GM18526 (cell line): ENCODE measurements around the gene SCN3A.

ENCODE experiments used
- POLR2A ChIP-seq: IDR thresholded peaks from 3 replicates; pipeline ENCODE4 v1.6.1; 2011; ENCODE audit not compliant: insufficient read length; ENCODE audit errors: extremely low read depth

Gene SCN3A

GRCh38 chr2:165147186-165148045 is 56.4 kb downstream of the SCN3A start:
- TF ChIP-seq POLR2A, result no peak

GRCh38 chr2:165144315-165144714 is 59.5 kb downstream of the SCN3A start:
- no peak for TF ChIP-seq POLR2A

GRCh38 chr2:165141601-165142354 is 62.1 kb downstream of the SCN3A start:
- TF ChIP-seq POLR2A, result no peak

- no peak for TF ChIP-seq POLR2A
Observed at GRCh38 chr2:165126244-165126643, 77.6 kb downstream of the SCN3A start.

GRCh38 chr2:165122521-165122920 is 81.3 kb downstream of the SCN3A start:
- no peak for TF ChIP-seq POLR2A

- no peak for TF ChIP-seq POLR2A
Observed at GRCh38 chr2:165120740-165121467, 82.9 kb downstream of the SCN3A start.

- TF ChIP-seq POLR2A, result no peak
Observed at GRCh38 chr2:165115258-165115657, 88.6 kb downstream of the SCN3A start.

GRCh38 chr2:165114346-165114939 is 89.4 kb downstream of the SCN3A start:
- TF ChIP-seq POLR2A, result no peak

GRCh38 chr2:165113414-165113813 is 90.4 kb downstream of the SCN3A start:
- TF ChIP-seq POLR2A, result no peak

GRCh38 chr2:165112789-165113188 is 91.1 kb downstream of the SCN3A start:
- TF ChIP-seq POLR2A, result no peak

GRCh38 chr2:165112133-165112573 is 91.7 kb downstream of the SCN3A start:
- TF ChIP-seq POLR2A, result no peak

GRCh38 chr2:165110394-165110793 is 93.5 kb downstream of the SCN3A start:
- TF ChIP-seq POLR2A, result no peak

GRCh38 chr2:165109915-165110314 is 93.9 kb downstream of the SCN3A start:
- no peak for TF ChIP-seq POLR2A

- no peak for TF ChIP-seq POLR2A
Observed at GRCh38 chr2:165105926-165106325, 97.9 kb downstream of the SCN3A start.
